GM12872 (cell line): Measurements from ENCODE around the gene SSBP3.

Experiments used
- TF ChIP-seq, protein P1 (sequence below): IDR thresholded peaks from 3 replicates; pipeline ENCODE4 v1.5.1; 2011; ENCODE audit warnings: low read depth, mild to moderate bottlenecking, low read length, moderate library complexity; ENCODE audit not compliant: insufficient read depth

SSBP3 gene

DNA sequence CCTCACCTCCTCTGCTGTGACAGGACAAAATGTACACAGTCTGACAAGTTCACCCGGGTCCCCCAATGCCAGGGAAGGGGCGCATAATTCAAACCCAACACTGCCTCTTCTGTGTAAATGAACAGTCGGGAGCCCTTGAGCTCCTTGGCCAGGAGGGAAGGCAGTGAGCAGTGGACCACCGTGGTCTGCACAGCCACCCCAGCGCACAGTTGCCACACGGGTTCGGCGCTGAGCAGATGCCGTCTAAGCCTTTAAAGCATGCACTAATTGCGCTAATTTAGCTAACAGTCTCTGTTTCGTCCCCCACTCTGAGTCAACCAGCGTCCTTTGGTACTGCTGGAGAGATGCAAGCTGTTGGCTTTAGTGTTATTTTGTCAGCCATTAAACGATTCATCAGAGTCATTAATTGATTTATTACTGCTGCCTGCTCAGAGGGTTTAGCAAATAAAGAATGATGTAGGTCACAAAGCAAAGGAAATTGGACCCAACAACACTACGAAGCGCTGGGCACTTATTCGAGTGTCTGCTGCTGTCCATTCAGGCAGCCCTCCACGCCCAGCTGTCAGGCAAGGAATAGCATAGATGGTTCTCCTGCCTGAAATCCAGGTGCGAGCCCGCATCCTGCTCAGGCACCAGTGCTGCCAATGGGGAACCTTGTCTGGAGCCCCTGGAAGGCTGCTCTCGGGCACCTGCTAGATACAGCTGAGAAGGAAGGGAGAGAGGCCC lies 114.8 kb downstream of the SSBP3 start:
- TF ChIP-seq, protein P1, sequence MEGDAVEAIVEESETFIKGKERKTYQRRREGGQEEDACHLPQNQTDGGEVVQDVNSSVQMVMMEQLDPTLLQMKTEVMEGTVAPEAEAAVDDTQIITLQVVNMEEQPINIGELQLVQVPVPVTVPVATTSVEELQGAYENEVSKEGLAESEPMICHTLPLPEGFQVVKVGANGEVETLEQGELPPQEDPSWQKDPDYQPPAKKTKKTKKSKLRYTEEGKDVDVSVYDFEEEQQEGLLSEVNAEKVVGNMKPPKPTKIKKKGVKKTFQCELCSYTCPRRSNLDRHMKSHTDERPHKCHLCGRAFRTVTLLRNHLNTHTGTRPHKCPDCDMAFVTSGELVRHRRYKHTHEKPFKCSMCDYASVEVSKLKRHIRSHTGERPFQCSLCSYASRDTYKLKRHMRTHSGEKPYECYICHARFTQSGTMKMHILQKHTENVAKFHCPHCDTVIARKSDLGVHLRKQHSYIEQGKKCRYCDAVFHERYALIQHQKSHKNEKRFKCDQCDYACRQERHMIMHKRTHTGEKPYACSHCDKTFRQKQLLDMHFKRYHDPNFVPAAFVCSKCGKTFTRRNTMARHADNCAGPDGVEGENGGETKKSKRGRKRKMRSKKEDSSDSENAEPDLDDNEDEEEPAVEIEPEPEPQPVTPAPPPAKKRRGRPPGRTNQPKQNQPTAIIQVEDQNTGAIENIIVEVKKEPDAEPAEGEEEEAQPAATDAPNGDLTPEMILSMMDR = no peak

DNA sequence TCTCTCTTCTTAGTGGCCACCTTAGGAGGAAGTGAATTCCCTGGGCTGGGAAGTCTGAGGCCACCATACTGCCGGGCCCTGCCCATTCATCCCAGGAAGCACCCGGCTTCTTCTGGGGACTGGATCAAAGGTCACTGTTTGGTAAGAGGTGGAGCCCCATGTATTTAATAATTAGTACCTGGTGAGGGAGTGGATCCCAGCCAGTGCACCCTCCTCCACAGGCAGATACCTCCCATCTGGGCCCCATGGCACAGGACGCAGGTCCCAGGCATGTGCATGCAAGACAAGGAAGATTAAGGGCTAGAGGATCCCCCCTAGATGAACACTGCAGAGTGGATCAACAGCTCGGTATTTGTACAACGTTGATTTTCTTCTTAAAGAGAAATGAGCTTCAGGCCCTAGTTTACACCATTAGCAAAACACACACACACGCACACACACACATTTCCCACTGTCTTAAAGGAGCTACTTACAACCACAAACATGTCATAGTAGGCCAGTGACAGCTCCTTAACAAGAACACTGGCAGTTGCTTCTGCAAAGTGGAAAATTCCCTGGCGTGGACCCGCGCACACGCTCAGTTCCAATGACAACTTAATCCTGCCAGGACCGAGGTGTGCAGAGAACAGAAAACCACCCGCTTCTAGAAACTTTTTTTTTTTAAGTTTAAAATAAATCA lies 115.5 kb downstream of the SSBP3 start:
- TF ChIP-seq, protein P1 = no peak

DNA sequence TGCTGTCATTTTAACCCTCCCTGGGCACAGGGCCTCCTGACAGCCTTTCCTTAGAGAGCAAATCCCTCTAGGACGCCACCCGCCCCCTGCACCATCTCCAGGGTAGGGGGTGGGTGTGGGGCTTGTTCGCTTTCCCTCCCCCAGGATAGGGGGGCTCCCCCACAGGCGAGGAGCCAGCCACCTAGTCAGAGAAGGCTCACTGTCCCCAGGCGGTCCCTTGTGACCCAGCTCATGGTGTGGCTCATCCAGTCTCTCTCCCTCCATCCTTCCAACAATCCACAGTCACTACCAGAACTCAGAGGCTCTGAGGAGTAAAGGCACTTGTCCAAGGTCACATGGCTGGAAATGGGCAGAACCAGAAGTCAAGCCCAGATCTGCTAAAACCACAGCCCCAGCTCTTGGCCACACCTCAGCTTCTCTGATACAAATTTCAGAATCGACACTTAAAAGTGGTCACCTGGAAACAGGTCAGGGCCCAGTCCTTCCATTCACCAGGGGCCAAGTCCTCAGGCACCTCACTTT lies 116.4 kb downstream of the SSBP3 start:
- TF ChIP-seq, protein P1 = no peak

DNA sequence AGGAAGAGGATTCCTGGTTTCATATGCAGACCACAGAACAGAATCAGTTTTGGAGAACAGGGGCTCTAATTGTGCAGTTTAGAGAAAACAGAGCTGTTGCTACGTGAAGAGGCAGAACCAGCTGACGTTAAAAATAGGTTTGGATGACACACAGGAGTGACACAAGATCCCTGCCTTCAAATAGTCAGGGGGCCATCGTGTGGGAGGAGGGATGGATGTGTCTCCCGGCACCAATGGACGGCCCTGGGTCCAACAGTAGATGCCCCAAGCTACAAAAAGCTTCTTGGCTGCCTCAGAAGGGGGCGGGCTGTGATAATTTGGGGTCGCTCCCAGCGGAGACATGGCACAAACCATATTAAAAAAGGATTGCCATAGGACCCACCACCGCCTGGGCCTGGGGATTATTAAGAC lies 118.4 kb downstream of the SSBP3 start:
- TF ChIP-seq, protein P1 = no peak

DNA sequence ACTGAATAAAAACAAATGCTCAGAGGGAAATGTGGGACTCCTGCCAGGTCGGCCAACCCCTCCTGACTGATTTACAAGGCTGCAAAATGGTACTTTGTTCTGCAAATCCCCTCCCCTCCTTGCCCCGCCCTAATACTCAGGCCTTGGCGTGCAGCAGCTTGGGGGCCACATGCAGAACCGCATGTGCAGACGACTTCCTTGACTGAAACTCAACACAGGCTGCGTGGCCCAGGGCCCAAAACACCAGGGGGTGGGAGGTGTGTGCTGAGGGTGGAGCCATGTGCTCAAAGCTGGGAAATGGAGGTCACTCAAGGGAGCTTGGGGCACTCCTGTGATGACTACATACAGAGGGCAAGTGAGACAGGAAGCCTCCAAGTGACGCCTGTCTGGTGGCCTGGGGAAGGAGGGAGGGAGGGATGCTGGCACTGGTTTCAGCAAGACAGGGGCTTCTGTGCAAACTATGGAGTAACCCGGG lies 119.0 kb downstream of the SSBP3 start:
- TF ChIP-seq, protein P1 = no peak

DNA sequence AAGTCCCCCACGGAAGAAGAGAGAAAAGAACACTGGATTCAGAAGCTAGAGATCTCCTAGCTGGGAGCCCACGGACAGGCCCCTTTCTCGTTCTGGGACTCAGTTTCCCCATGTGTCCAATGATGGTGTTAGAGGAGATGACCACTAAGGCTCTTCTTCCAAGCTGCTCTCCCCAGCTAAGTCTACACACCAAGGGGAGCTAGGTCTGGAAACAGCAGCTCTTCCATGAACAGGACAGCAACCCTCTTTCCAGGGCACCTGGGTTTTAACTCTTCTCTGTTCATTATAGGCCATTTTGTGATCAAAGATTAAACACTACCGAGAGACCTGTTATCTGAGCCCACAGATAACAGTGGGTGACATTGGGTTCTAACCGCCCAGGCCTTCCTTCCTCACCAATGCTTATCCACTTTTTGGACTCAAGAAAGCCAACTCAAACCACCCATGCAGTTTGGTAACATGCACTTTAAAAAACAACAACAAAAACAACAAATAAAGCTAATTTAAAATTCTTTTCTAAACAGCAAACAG lies 120.3 kb downstream of the SSBP3 start:
- TF ChIP-seq, protein P1 = no peak

DNA sequence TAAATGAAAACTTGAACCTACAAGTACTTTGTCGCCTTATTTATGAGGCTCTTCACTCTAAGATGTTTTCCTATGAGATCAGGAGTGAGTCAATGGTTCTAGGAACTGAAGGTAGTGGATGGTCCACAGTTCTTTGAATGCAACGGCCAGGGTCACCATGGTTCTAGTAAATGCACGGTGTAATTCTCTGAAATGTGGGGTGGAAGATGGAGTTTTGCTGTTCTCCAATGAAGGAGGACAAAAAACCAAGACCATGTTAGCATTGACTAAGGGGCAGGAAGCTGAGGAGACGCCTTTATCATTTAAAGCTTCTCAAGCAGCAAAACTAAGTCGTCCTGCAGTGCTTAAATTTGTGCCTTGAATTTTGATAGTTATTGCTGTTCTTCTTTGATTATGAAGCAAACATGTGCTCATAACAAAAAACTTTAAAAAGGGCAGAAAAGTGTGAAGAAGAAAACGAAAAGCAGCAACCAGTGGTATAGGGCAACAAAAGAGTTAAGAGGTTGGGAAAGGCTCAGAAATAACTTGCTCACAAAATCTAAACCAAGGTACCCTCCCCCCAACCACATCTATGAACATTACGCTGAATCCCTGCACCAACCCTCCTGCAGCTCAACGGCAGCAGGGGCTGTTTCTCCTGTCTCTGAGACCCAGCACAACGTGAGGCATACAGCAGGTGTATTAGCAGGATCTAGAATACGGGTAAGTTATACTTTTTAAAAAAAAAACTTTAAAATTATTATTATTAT lies 121.2 kb downstream of the SSBP3 start:
- TF ChIP-seq, protein P1 = no peak
